Natural killer cell (primary cell): ENCODE data around the gene ZBTB46. TPM values are rescaled to one million over a fixed set of nuclear protein-coding genes. Genes with fewer than 3 reads are reported as not detected.

Source experiments
- ATAC-seq, 3 donors: fragments of 150-1000 bp in 2 of 3; fragments of 200-7000 bp in 1 of 3; cut with Tn5 transposase; 1 replicate in 1 of 3; 2 replicates in 2 of 3; pipeline ENCODE4 v1.10.0; 2021; ENCODE audit warnings: mild to moderate bottlenecking in 2 of 3, moderate library complexity in 2 of 3
- DNase-seq, 2 donors: peaks; one replicate each; pipeline versions ENCODE4 v3.0.0 to v3.0.0-alpha.2; 2013 to 2021; ENCODE audit warnings: mixed read lengths in 1 of 2
- H3K27ac ChIP-seq: one replicate; pipeline ENCODE4 v1.5.1; 2013; ENCODE audit warnings: mild to moderate bottlenecking, low read length
- H3K27me3 ChIP-seq: one replicate; pipeline ENCODE4 v1.6.1; 2013; ENCODE audit warnings: low read length; ENCODE audit not compliant: control insufficient read depth, insufficient read depth
- H3K36me3 ChIP-seq: one replicate; pipeline ENCODE4 v1.6.1; 2013; ENCODE audit warnings: low read length; ENCODE audit not compliant: control insufficient read depth, insufficient read depth
- H3K4me1 ChIP-seq: one replicate; pipeline ENCODE4 v1.6.1; 2013; ENCODE audit warnings: low read length; ENCODE audit not compliant: control insufficient read depth, insufficient read depth
- H3K4me3 ChIP-seq: one replicate; pipeline ENCODE4 v1.5.1; 2013; ENCODE audit warnings: low read length
- H3K9me3 ChIP-seq: one replicate; pipeline ENCODE4 v1.6.1; 2013; ENCODE audit warnings: low read length; ENCODE audit not compliant: control insufficient read depth, insufficient read depth
- H3K27ac Mint-ChIP-seq, 2 donors: one replicate each; pipeline ENCODE4 v1.8.0; 2022; ENCODE audit warnings: mild to moderate bottlenecking in 2 of 2, mixed read lengths in 2 of 2, moderate library complexity in 1 of 2
- H3K27me3 Mint-ChIP-seq, 2 donors: one replicate each; pipeline ENCODE4 v1.8.0; 2022; ENCODE audit warnings: low read depth in 2 of 2, mixed read lengths in 2 of 2
- H3K36me3 Mint-ChIP-seq: one replicate; pipeline ENCODE4 v1.8.0; 2022; ENCODE audit warnings: mixed read lengths
- H3K4me1 Mint-ChIP-seq, 2 donors: one replicate each; pipeline ENCODE4 v1.8.0; 2022; ENCODE audit warnings: mixed read lengths in 2 of 2
- H3K4me3 Mint-ChIP-seq: one replicate; pipeline ENCODE4 v1.8.0; 2022; ENCODE audit warnings: mild to moderate bottlenecking, moderate library complexity, mixed read lengths
- H3K9me3 Mint-ChIP-seq, 2 donors: one replicate each; pipeline ENCODE4 v1.8.0; 2022; ENCODE audit warnings: mixed read lengths in 2 of 2
- CTCF ChIP-seq: fragments of 200-600 bp; IDR thresholded peaks from one replicate; pipeline ENCODE4 v1.8.0; 2022; ENCODE audit warnings: antibody characterized with exemption
- WGBS: methylation state at CpG from one replicate; pipeline ENCODE4 v1.1.7; 2013; ENCODE audit warnings: missing lambda C conversion rate; ENCODE audit not compliant: insufficient coverage; 5-methylcytosine and 5-hydroxymethylcytosine counted together
- intact Hi-C: fragments of 100-400 bp; cut with micrococcal nuclease; formaldehyde crosslinking; loops from one replicate; pipeline ENCODE4 v1.14.2; 2022
- total RNA-seq, 4 donors: library from RNA; stranded (reverse); fragments of 120-200 nt in 1 of 4; gene quantifications; one replicate each; pipeline versions ENCODE4 v1.2.3 to v1.2.4, GENCODE V29; 2013 to 2022

Gene ZBTB46
- total RNA-seq, 3 donors from 2014 or later (not counting 1 experiment from before 2014, with no cell fraction given) = 1.1 TPM

GRCh38 chr20:63791497-63792156 is 39.4 kb downstream of the ZBTB46 start:
- 91% methylated on average over 23 of the region's 23 CpGs for WGBS
- H3K27me3 ChIP-seq = no peaks in the 10 kb centered on the region

GRCh38 chr20:63790572-63791168 is 40.4 kb downstream of the ZBTB46 start:
- no peak overlapping the region for H3K27ac Mint-ChIP-seq
- no peaks in the 10 kb centered on the region for H3K9me3 Mint-ChIP-seq
- peaks cover 0 to 3% of the 10 kb centered on the region in 2 donors for H3K27me3 Mint-ChIP-seq
- no peaks in the 10 kb centered on the region for H3K27me3 ChIP-seq
- no peaks in the 10 kb centered on the region for H3K36me3 ChIP-seq
- no peak for ATAC-seq
- 93% methylated on average over 37 of the region's 37 CpGs for WGBS
- no peak for DNase-seq
- H3K9me3 ChIP-seq = no peaks in the 10 kb centered on the region
- no peak for TF ChIP-seq CTCF
- H3K4me3 ChIP-seq = no peak overlapping the region
- intact Hi-C loops = no loop called here
- H3K27ac ChIP-seq = no peak overlapping the region
- H3K36me3 Mint-ChIP-seq = no peaks in the 10 kb centered on the region
- H3K4me1 ChIP-seq = no peaks in the 10 kb centered on the region
- no peak overlapping the region for H3K4me3 Mint-ChIP-seq
- no peaks in the 10 kb centered on the region for H3K4me1 Mint-ChIP-seq

More at GRCh38 chr20:63791497-63792156, 39.4 kb downstream of the ZBTB46 start:
- no peaks in the 10 kb centered on the region for H3K36me3 Mint-ChIP-seq
- DNase-seq (no peak), ATAC-seq (no peak)
- Histone ChIP-seq H3K4me1 (peaks cover 3% of the 10 kb centered on the region), H3K9me3 (no peaks in the 10 kb centered on the region), H3K36me3 (no peaks in the 10 kb centered on the region), H3K4me3 (no peak overlapping the region), H3K27ac (no peak overlapping the region)
- H3K27ac Mint-ChIP-seq = no peak overlapping the region
- peaks cover 0 to 3% of the 10 kb centered on the region in 2 donors for H3K27me3 Mint-ChIP-seq
- no peak for TF ChIP-seq CTCF
- intact Hi-C loops = no loop called here
- no peak overlapping the region for H3K4me3 Mint-ChIP-seq
- no peaks in the 10 kb centered on the region for H3K9me3 Mint-ChIP-seq
- H3K4me1 Mint-ChIP-seq = no peaks in the 10 kb centered on the region

- no peaks in the 10 kb centered on the region for H3K9me3 ChIP-seq
- 94% methylated on average over 57 of the region's 57 CpGs for WGBS
- no peak overlapping the region for H3K27ac ChIP-seq
- Mint-ChIP-seq H3K27ac (no peak overlapping the region), H3K36me3 (no peaks in the 10 kb centered on the region), H3K9me3 (no peaks in the 10 kb centered on the region), H3K27me3 (peaks cover 0 to 3% of the 10 kb centered on the region in 2 donors), H3K4me3 (no peak overlapping the region), H3K4me1 (no peaks in the 10 kb centered on the region)
- DNase-seq = no peak
- no peak overlapping the region for H3K4me3 ChIP-seq
- no peaks in the 10 kb centered on the region for H3K4me1 ChIP-seq
- no peak for TF ChIP-seq CTCF
- H3K27me3 ChIP-seq = no peaks in the 10 kb centered on the region
- intact Hi-C loops = loop anchor here (5.0 kb wide), 2 partner anchors 182 to 332 kb away; no protein-coding TSS in a partner anchor
- no peaks in the 10 kb centered on the region for H3K36me3 ChIP-seq
- ATAC-seq = no peak
Observed at GRCh38 chr20:63789836-63790571, 41.1 kb downstream of the ZBTB46 start.
